Stimulated activated CD4-positive, alpha-beta T cell treated with anti-CD3 and anti-CD28 coated beads, Interleukin-15, amount 100 ng/mL, for 48 hours (primary cell): Measurements from ENCODE around the gene USP25.

Experiments
- DNase-seq, 2 donors: peaks; one replicate each; pipeline ENCODE4 v3.0.0-alpha.2; 2020; ENCODE audit warnings: low read depth in 2 of 2

Gene USP25

GRCh38 chr21:15809065-15809464 is 79.3 kb downstream of the USP25 start:
- no peak for DNase-seq

- no peak for DNase-seq
Measured at GRCh38 chr21:15809818-15810217, 80.0 kb downstream of the USP25 start.

DNA sequence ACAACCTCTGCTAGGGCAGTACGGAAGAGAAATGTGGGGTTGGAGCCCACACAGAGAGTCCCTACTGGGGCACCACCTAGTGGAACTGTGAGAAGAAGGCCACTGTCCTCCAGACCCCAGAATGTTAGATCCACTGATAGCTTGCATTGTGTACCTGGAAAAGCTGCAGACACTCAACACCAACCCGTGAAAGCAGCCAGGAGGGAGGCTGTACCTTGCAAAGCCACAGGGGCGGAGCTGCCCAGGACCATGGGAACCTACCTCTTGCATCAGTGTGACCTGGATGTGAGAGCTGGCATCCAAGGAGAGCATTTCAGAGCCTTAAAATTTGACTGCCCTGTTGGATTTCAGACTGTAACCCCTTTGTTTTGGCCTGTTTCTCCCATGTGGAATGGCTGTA is 85.5 kb downstream of the USP25 start:
- DNase-seq: no peak

GRCh38 chr21:15820327-15820726 is 90.5 kb downstream of the USP25 start:
- DNase-seq: no peak

- DNase-seq: no peak
Measured at GRCh38 chr21:15820852-15821379, 91.1 kb downstream of the USP25 start.

DNA sequence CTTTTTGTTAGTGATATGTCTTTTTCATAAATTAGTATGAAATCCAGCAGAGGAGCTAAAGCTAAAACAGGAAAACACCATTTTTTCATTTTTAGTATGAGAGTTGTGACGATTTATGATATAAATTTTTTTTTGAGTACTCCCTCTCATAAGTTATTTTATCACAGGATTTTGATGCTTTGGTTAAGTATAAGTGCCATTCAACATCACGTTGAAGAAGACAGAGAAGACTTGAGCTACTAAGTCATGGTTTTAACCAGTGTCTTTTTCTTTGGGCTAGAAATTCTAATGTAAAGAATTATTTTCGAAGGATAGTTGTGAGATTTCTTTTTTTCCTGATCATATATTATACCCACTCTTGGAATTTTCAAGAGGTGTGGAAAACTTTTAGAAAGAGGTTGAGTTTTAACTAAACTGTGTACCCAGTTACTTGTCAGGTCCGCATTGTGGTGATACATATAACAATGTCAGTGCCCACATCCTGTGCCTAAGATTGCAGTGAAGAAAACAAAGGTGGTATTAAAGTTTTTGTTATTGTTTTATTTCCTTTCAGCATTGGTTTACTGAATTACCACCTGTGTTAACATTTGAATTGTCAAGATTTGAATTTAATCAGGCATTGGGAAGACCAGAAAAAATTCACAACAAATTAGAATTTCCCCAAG is 93.8 kb downstream of the USP25 start:
- no peak for DNase-seq

GRCh38 chr21:15825700-15826099 is 95.9 kb downstream of the USP25 start:
- no peak for DNase-seq

GRCh38 chr21:15826147-15826780 is 96.5 kb downstream of the USP25 start:
- DNase-seq: peak in 1 of 2 donors; percentile 4

DNA sequence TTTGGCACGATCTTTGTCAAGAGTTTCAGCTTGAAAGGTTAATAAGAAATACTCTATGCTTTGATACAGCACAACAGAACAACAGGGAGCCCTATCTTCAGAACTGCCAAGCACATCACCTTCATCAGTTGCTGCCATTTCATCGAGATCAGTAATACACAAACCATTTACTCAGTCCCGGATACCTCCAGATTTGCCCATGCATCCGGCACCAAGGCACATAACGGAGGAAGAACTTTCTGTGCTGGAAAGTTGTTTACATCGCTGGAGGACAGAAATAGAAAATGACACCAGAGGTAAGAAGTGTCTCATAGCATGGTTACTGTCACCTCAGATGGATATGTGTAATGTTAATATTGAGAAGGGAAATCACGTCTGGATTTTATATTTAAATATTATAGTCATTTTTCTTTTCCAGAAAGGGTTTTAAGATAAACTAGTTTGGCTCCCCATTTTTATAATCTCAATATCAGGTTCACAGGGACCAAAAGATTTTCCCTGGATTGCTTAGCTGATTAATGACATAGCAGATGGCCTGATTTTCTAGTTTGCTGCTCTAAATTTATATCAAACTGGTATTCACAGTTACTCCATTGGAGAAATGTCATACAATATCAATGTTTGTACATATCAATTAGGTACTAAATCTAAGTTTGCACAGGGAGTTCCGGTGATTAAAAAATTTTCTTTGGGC is 97.3 kb downstream of the USP25 start:
- DNase-seq: no peak

DNA sequence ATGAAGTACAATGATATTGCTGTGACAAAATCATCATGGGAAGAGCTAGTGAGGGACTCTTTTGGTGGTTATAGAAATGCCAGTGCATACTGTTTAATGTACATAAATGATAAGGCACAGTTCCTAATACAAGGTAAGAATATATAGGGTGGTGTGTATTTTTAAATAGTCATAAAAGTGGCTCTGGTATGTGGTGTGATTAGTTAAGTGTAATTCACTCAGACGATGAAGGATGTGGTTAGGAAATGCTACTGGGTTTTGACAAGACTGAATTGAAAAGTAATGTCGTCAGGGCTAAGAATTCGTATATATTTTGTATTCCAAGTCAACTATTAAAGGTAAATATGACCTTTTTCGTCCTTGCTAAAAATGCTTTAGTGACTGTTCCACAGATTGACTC is 101.7 kb downstream of the USP25 start:
- DNase-seq: no peak

DNA sequence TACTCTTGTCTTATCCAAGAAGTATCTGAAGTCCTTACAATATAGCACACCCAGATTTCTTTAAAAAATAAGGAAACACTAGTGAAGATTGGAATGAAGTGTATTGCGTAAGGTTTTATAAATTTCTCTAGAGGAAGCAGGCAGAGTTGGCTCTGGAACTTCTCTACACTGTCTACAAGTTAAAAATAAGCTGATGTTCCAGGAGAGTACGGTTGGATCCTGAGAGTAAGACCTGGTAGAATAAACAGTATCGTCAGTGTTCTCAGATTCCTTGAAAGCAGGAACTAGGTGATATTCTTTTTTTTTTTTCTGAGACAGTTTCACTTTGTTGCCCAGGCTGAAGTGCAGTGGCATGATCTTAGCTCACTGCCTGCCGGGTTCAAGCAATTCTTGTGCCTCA is 107.9 kb downstream of the USP25 start:
- no peak for DNase-seq

GRCh38 chr21:15839026-15839425 is 109.2 kb downstream of the USP25 start:
- DNase-seq: no peak

DNA sequence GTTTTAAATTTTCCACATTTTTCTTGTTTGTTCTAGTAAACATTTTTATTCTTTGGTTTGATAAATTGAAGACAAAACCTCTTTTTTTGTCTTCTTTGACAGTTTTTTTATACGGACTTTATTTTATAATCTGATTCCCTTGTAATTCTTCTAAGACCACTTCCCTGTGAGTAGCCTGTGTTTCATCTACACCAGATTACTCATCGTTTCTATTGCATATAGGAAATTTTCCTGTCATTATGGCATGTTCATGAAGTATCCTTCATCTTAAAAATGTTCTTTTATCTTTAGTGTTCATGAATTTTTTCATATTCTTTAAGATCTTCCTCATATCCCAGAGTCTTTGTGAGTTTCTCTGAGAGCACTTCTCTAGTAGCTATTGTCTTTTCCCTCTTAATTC is 109.8 kb downstream of the USP25 start:
- no peak for DNase-seq

GRCh38 chr21:15840406-15840805 is 110.6 kb downstream of the USP25 start:
- DNase-seq: no peak

DNA sequence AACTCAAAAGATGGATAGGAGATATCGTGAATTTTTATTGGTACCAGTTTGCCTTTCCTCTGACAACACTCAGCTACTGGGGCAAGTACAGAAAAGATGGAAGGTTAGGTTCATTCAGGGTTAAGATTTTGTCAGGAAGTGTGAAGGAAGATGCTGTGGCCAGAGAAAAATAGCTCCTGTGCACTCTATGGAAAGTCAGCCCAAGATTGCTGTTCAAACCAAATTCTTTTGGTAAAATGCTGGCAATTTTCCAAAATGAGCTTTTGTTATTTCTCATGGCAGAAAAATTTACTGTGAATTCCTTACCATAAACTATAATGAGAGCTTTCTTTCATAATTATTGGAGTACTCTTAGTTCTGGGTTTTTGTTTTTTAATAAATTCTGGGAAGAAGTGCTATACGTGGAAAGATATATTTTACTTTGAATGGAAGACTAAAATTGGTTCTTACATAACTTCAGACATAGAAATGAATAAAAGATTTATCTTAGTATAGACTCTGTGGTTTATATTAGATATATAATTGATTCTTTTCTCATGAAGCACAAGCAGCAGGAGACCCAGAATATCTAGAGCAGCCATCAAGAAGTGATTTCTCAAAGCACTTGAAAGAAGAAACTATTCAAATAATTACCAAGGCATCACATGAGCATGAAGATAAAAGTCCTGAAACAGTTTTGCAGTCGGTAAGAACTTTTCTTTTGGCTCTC is 112.2 kb downstream of the USP25 start:
- no peak for DNase-seq

- no peak for DNase-seq
Measured at GRCh38 chr21:15842565-15842880, 112.7 kb downstream of the USP25 start.

- no peak for DNase-seq
Measured at GRCh38 chr21:15843766-15844165, 114.0 kb downstream of the USP25 start.

- DNase-seq: no peak
Measured at GRCh38 chr21:15848634-15849560, 119.1 kb downstream of the USP25 start.

GRCh38 chr21:15849927-15850326 is 120.1 kb downstream of the USP25 start:
- DNase-seq: no peak

GRCh38 chr21:15850645-15851044 is 120.9 kb downstream of the USP25 start:
- DNase-seq: no peak

- DNase-seq: no peak
Measured at GRCh38 chr21:15852146-15852545, 122.4 kb downstream of the USP25 start.
